B cell (primary cell): ENCODE data around the gene CGNL1. TPM values are rescaled to one million over a fixed set of nuclear protein-coding genes. Genes with fewer than 3 reads are reported as not detected.

Source experiments
- ATAC-seq: fragments of 200-7000 bp; cut with Tn5 transposase; one replicate; pipeline ENCODE4 v1.10.0; 2021; ENCODE audit warnings: low read depth, mild to moderate bottlenecking, moderate number of reproducible peaks, moderate library complexity
- CTCF ChIA-PET: fragments of 350-600 bp; sonication (Branson Sonifier 250); formaldehyde crosslinking; loops from one replicate; lab custom pipeline; 2021; ENCODE audit warnings: antibody characterized with exemption, inconsistent platforms; lab: Charles Lee
- POLR2A ChIA-PET: fragments of 350-600 bp; sonication (Branson Sonifier 250); formaldehyde crosslinking; loops from one replicate; lab custom pipeline; 2021; ENCODE audit warnings: antibody characterized with exemption; lab: Charles Lee
- DNase-seq: peaks from one replicate; pipeline ENCODE4 v3.0.0; 2013
- H2AFZ ChIP-seq: 2 replicates; pipeline ENCODE4 v1.6.1; 2012; ENCODE audit warnings: mild to moderate bottlenecking, low read depth, low read length; ENCODE audit not compliant: insufficient read depth, poor library complexity, severe bottlenecking
- H3K27ac ChIP-seq, 2 donors: 1 replicate in 1 of 2; 2 replicates in 1 of 2; pipeline ENCODE4 v1.5.1; 2012 to 2013; ENCODE audit warnings: low read length in 2 of 2, mild to moderate bottlenecking in 2 of 2, moderate library complexity in 1 of 2
- H3K27me3 ChIP-seq, 4 experiments: fragments of 200-600 bp in 1 of 4; sonication (generic) in 1 of 4; replicated peaks in 1 of 4; 1 replicate in 2 of 4; 2 replicates in 2 of 4; pipeline versions ENCODE4 v1.6.1 to v1.7.0; 2013 to 2016; ENCODE audit warnings: low read length in 3 of 4, mild to moderate bottlenecking in 2 of 4, mixed read lengths in 1 of 4, moderate library complexity in 1 of 4; ENCODE audit not compliant: insufficient read depth in 4 of 4, control insufficient read depth in 3 of 4; ENCODE audit errors: control extremely low read depth in 1 of 4
- H3K36me3 ChIP-seq, 2 experiments: replicated peaks in 1 of 2; 1 replicate in 1 of 2; 2 replicates in 1 of 2; pipeline versions ENCODE4 v1.6.1 to v1.7.1; 2013; ENCODE audit warnings: low read length in 1 of 2; ENCODE audit not compliant: insufficient read depth in 2 of 2, control insufficient read depth in 1 of 2; ENCODE audit errors: control extremely low read depth in 1 of 2, extremely low read depth in 1 of 2
- H3K4me1 ChIP-seq, 2 donors: fragments of 200-600 bp in 1 of 2; sonication (generic) in 1 of 2; 1 replicate in 1 of 2; 2 replicates in 1 of 2; pipeline versions ENCODE4 v1.5.1 to v1.6.1; 2013 to 2017; ENCODE audit warnings: low read length in 2 of 2; ENCODE audit not compliant: control insufficient read depth in 2 of 2, insufficient read depth in 2 of 2
- H3K4me2 ChIP-seq: replicated peaks from 2 replicates; pipeline ENCODE3; 2012; ENCODE audit warnings: mild to moderate bottlenecking, low read depth, low read length; ENCODE audit not compliant: poor library complexity, severe bottlenecking
- H3K4me3 ChIP-seq, 5 experiments: fragments of 200-600 bp in 1 of 5; sonication (generic) in 1 of 5; 1 replicate in 3 of 5; 2 replicates in 2 of 5; pipeline versions ENCODE4 v1.5.1 to v1.7.0; 2011 to 2016; ENCODE audit warnings: low read length in 4 of 5, mild to moderate bottlenecking in 4 of 5, low read depth in 2 of 5, control low read depth in 1 of 5, moderate library complexity in 1 of 5; ENCODE audit not compliant: insufficient read depth in 1 of 5; ENCODE audit errors: control extremely low read depth in 1 of 5, extremely low read depth in 1 of 5
- H3K79me2 ChIP-seq: fragments of 200-600 bp; sonication (generic); one replicate; pipeline ENCODE4 v1.6.0; 2016; ENCODE audit warnings: low read length; ENCODE audit not compliant: control insufficient read depth, insufficient read depth
- H3K9ac ChIP-seq: fragments of 200-600 bp; sonication (generic); 2 replicates; pipeline ENCODE4 v1.6.1; 2017; ENCODE audit warnings: mild to moderate bottlenecking, low read length, moderate library complexity
- H3K9me3 ChIP-seq, 3 donors: one replicate each; pipeline versions ENCODE4 v1.6.1 to v1.7.1; 2013; ENCODE audit warnings: low read length in 2 of 3; ENCODE audit not compliant: control insufficient read depth in 2 of 3, insufficient read depth in 1 of 3; ENCODE audit errors: control extremely low read depth in 1 of 3
- H4K20me1 ChIP-seq: 2 replicates; pipeline ENCODE4 v1.6.0; 2012; ENCODE audit warnings: mild to moderate bottlenecking, low read length; ENCODE audit not compliant: insufficient read depth, control insufficient read depth, poor library complexity, severe bottlenecking
- H3K27ac Mint-ChIP-seq: one replicate; pipeline ENCODE4 v1.8.0; 2021; ENCODE audit warnings: mixed read lengths
- H3K27me3 Mint-ChIP-seq: one replicate; pipeline ENCODE4 v1.8.0; 2021; ENCODE audit warnings: mixed read lengths
- H3K4me1 Mint-ChIP-seq: one replicate; pipeline ENCODE4 v1.8.0; 2021; ENCODE audit warnings: mixed read lengths
- H3K4me3 Mint-ChIP-seq: one replicate; pipeline ENCODE4 v1.8.0; 2021; ENCODE audit warnings: mixed read lengths
- H3K9me3 Mint-ChIP-seq: one replicate; pipeline ENCODE4 v1.8.0; 2022; ENCODE audit warnings: mixed read lengths; ENCODE audit not compliant: insufficient read depth
- CTCF ChIP-seq: fragments of 200-600 bp; IDR thresholded peaks from one replicate; pipeline ENCODE4 v1.8.0; 2022; ENCODE audit warnings: antibody characterized with exemption, mild to moderate bottlenecking
- EZH2 ChIP-seq: IDR thresholded peaks from 2 replicates; pipeline ENCODE4 v1.6.1; 2012; ENCODE audit warnings: borderline replicate concordance, low read depth, mild to moderate bottlenecking, moderate library complexity, low read length; ENCODE audit not compliant: insufficient read depth, poor library complexity, severe bottlenecking
- WGBS: methylation state at CpG from one replicate; pipeline ENCODE4 v1.1.5; 2013; ENCODE audit warnings: missing lambda C conversion rate; ENCODE audit not compliant: insufficient coverage; 5-methylcytosine and 5-hydroxymethylcytosine counted together
- intact Hi-C: fragments of 100-400 bp; cut with micrococcal nuclease; formaldehyde crosslinking; loops from one replicate; pipeline ENCODE4 v1.10.0; 2022
- polyA plus RNA-seq: library from polyadenylated mRNA; depleted of rRNA; stranded (reverse); fragments of >200 nt; gene quantifications from 2 replicates; pipeline ENCODE4 v1.2.3, GENCODE V29; 2012
- total RNA-seq, 2 donors: library from RNA; stranded (reverse); fragments of 120-200 nt in 1 of 2; gene quantifications; 1 replicate in 1 of 2; 2 replicates in 1 of 2; pipeline versions ENCODE4 v1.2.3 to v1.2.4, GENCODE V29; 2013 to 2022

CGNL1 gene
- total and polyA plus RNA-seq, 2 donors (not counting 1 experiment from before 2014, with no cell fraction given), result 0.03 to 0.12 TPM

GRCh38 chr15:57436166-57436565 is 59.9 kb downstream of the CGNL1 start:
- WGBS, result no CpG with 5 or more reads among the region's 1 CpG
- Histone ChIP-seq H3K4me2 (no peak overlapping the region), H3K4me1 (peaks cover 6 to 7% of the 10 kb centered on the region in 2 donors), H4K20me1 (no peaks in the 10 kb centered on the region), H3K27ac (no peak overlapping the region), H3K9me3 (no peaks in the 10 kb centered on the region), H2AFZ (no peak overlapping the region), H3K79me2 (no peaks in the 10 kb centered on the region), H3K36me3 (no peaks in the 10 kb centered on the region), H3K9ac (no peak overlapping the region), H3K4me3 (no peak overlapping the region), H3K27me3 (peaks cover 0 to 5% (median 2%) of the 10 kb centered on the region in 4 experiments)
- Mint-ChIP-seq H3K4me1 (peaks cover 5% of the 10 kb centered on the region), H3K27me3 (peaks cover 14% of the 10 kb centered on the region), H3K27ac (no peak overlapping the region), H3K4me3 (no peak overlapping the region), H3K9me3 (no peaks in the 10 kb centered on the region)
- intact Hi-C loops, result no loop called here
- DNase-seq, result no peak
- ChIA-PET CTCF (no interaction called here), POLR2A (no interaction called here)
- no peak for TF ChIP-seq EZH2
- TF ChIP-seq CTCF, result no peak
- no peak for ATAC-seq

GRCh38 chr15:57436961-57437360 is 60.7 kb downstream of the CGNL1 start:
- no peak for ATAC-seq

More at GRCh38 chr15:57436961-57437360, 60.7 kb downstream of the CGNL1 start:
- H3K9me3 Mint-ChIP-seq, result no peaks in the 10 kb centered on the region
- ChIA-PET CTCF (interaction anchor here (0.7 kb wide), 1 partner anchor 904 kb away, joined by 3 read pairs; no protein-coding TSS in a partner anchor), POLR2A (no interaction called here)
- Histone ChIP-seq H3K79me2 (no peaks in the 10 kb centered on the region), H3K4me2 (no peak overlapping the region), H3K4me3 (no peak overlapping the region), H3K36me3 (no peaks in the 10 kb centered on the region), H3K9me3 (no peaks in the 10 kb centered on the region), H3K27me3 (peaks cover 0 to 5% (median 2%) of the 10 kb centered on the region in 4 experiments), H3K4me1 (peaks cover 6 to 7% of the 10 kb centered on the region in 2 donors), H3K27ac (no peak overlapping the region), H4K20me1 (no peaks in the 10 kb centered on the region), H3K9ac (no peak overlapping the region), H2AFZ (no peak overlapping the region)
- intact Hi-C loops, result no loop called here
- H3K4me3 Mint-ChIP-seq, result no peak overlapping the region
- no peak for DNase-seq
- H3K27me3 Mint-ChIP-seq, result peaks cover 14% of the 10 kb centered on the region
- no peak overlapping the region for H3K27ac Mint-ChIP-seq
- WGBS, result 78% methylated on average over 1 of the region's 2 CpGs
- peaks cover 5% of the 10 kb centered on the region for H3K4me1 Mint-ChIP-seq
- TF ChIP-seq EZH2, result no peak
- no peak for TF ChIP-seq CTCF
